Suppressor macrophage treated with lipopolysaccharide for 4 hours (primary cell): ENCODE data around the gene ERAS.
A peak's percentile ranks its signal among the peaks of the same experiment; 100 is the strongest.
"Not testable (repeated sequence)": the region's sequence is repeated elsewhere in the genome, so short reads cannot be mapped to it uniquely, and the experiment has no call there.

Experiments
- DNase-seq: peaks from one replicate; pipeline ENCODE4 v3.0.0-alpha.2; 2020

The ERAS gene

GRCh38 chrX:48798318-48798717 is 28.0 kb upstream of the ERAS start:
- DNase-seq, result no peak

- DNase-seq, result peak; percentile 33
Measured at GRCh38 chrX:48800574-48801279, 25.6 kb upstream of the ERAS start.

GRCh38 chrX:48801280-48802088 is 24.8 kb upstream of the ERAS start, which contains the start of gene HDAC6:
Gene HDAC6, plus strand, starts transcription at chrX:48802067. Its CDS starts 626 bp downstream, at chrX:48802693.
- peak; percentile 98 for DNase-seq

GRCh38 chrX:48802089-48802904 is 24.0 kb upstream of the ERAS start:
- DNase-seq, result peak; percentile 85

GRCh38 chrX:48802905-48803200 is 23.5 kb upstream of the ERAS start:
- DNase-seq, result no peak

- DNase-seq, result no peak
Measured at GRCh38 chrX:48806081-48806480, 20.2 kb upstream of the ERAS start.

- peak; percentile 21 for DNase-seq
Measured at GRCh38 chrX:48813644-48814043, 12.7 kb upstream of the ERAS start.

- no peak for DNase-seq
Measured at GRCh38 chrX:48814722-48815121, 11.6 kb upstream of the ERAS start.

- no peak for DNase-seq
Measured at GRCh38 chrX:48815266-48815665, 11.0 kb upstream of the ERAS start.

- DNase-seq, result no peak
Measured at GRCh38 chrX:48816014-48816810, 10.1 kb upstream of the ERAS start.

GRCh38 chrX:48818098-48818497 is 8.2 kb upstream of the ERAS start:
- no peak for DNase-seq

- DNase-seq, result no peak
Measured at GRCh38 chrX:48818866-48819265, 7.4 kb upstream of the ERAS start.

- not testable (repeated sequence) for DNase-seq
Measured at GRCh38 chrX:48819394-48819793, 6.9 kb upstream of the ERAS start.

- DNase-seq, result no peak
Measured at GRCh38 chrX:48823053-48823452, 3.3 kb upstream of the ERAS start.

- DNase-seq, result no peak
Measured at GRCh38 chrX:48824066-48824465, 2.2 kb upstream of the ERAS start.

GRCh38 chrX:48826876-48827653 is 752 bp downstream of the ERAS start:
- DNase-seq, result no peak

GRCh38 chrX:48827654-48827968 is 1.3 kb downstream of the ERAS start:
- no peak for DNase-seq

GRCh38 chrX:48829016-48829735 is 2.9 kb downstream of the ERAS start:
- DNase-seq, result no peak

- DNase-seq, result no peak
Measured at GRCh38 chrX:48831136-48831908, 5.0 kb downstream of the ERAS start.

- no peak for DNase-seq
Measured at GRCh38 chrX:48831909-48832291, 5.6 kb downstream of the ERAS start.
